Hematopoietic multipotent progenitor cell treated with erythropoietin and hydrocortisone succinate and interleukin-3 and kit ligand, for 17 days (in vitro differentiated cells): Measurements from ENCODE around the gene HIKESHI.
"Not testable (repeated sequence)": the region's sequence is repeated elsewhere in the genome, so short reads cannot be mapped to it uniquely, and the experiment has no call there.

Experiments used
- DNase-seq: peaks from one replicate; pipeline ENCODE4 v3.0.0-alpha.2; 2015; ENCODE audit warnings: low spot score

HIKESHI gene

GRCh38 chr11:86292912-86293616 lies 9.0 kb upstream of the HIKESHI start:
- DNase-seq = no peak

DNA sequence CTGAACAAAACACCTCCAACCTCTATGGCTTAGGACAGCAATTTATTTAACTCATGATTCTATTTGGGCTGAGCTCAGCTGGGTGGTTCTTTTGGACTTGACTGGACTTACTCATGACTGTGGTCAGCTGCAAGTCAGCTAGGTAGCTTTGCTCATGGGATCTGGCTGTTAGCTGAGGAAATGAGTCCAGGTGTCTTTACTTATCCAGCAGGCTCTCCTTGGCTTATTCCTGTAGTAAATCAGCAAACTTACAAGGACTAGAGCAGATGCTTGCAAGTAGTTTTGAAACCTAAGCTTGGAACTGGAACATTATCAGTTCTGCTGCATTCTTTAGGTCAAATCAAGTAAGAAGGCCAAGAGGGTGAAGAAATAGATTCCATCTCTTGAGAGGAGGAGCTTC lies 8.0 kb upstream of the HIKESHI start:
- DNase-seq = no peak

GRCh38 chr11:86301742-86302091 lies 323 bp upstream of the HIKESHI start:
- DNase-seq = no peak

GRCh38 chr11:86303257-86303656 lies 1.2 kb downstream of the HIKESHI start:
- no peak for DNase-seq

DNA sequence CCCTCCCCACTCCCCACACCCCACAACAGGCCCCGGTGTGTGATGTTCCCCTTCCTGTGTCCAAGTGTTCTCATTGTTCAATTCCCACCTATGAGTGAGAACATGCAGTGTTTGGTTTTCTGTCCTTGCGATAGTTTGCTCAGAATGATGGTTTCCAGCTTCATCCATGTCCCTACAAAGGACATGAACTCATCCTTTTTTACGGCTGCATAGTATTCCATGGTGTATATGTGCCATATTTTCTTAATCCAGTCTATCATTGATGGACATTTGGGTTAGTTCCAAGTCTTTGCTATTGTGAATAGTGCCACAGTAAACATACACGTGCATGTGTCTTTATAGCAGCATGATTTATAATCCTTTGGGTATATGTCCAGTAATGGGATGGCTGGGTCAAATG lies 6.7 kb downstream of the HIKESHI start:
- DNase-seq = not testable (repeated sequence)

GRCh38 chr11:86313793-86314192 lies 11.8 kb downstream of the HIKESHI start:
- no peak for DNase-seq

DNA sequence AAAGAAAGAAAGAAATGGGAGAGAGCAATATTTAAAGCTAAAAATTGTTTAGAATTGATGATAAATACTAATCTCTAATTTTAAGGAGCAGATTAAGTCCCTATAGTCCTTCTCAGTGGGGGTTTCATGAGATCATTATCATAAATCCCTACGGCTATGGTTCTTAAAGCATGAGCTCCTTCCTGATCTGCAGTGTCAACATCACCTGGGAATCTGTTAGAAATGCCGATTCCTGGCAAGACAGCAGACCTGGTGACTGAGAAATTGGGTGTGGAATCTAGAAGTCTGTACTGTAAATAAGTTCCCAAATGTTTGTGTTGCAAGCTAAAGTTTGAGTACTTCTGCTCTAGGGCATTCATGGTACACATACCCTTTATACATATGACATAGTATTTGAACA lies 12.6 kb downstream of the HIKESHI start:
- no peak for DNase-seq

DNA sequence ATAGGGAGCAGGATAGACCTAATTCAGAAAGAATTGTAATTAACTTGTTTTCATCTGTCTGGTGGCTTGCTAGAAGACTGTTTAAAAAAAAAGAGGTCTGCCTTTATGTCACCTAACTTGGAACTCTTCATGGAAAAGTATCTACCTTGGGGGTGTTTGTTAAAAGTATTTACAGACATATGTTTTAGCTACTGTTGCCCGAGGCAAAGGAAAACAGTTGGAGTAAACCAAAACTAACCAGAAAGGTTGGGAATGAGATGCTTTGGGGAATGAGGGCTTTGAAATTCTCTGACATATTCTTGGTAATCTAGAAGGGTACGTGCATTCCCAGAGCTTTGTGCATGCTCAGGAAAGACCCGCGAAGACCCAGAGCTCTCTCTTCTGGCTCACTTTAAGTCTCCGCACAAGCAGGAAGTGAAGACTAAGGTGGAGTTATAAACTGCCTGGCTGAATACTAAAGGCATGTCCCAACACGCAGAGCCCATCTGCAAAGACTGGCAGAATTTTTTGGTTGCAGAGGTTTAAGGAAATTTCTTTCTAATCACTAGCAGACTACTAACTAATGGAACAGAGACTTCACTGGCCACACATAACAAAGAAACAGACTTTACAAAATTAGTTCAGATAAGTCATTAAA lies 33.2 kb downstream of the HIKESHI start:
- no peak for DNase-seq

DNA sequence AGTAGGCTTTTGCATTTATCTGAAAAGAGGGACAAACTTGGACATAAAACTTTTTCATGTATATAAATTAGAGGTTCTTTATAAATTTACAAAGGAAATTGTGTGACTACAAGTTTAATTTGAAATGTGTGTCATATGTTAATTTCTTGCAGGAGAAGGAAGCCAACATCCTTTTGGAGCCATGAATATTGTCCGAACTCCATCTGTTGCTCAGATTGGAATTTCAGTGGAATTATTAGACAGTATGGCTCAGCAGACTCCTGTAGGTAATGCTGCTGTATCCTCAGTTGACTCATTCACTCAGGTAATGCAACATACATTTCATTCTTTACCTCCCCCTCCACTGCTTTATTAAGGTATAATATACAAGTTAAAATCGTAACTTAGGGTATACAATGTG lies 35.2 kb downstream of the HIKESHI start:
- no peak for DNase-seq

GRCh38 chr11:86341382-86341781 lies 39.3 kb downstream of the HIKESHI start:
- DNase-seq = no peak

GRCh38 chr11:86346513-86346912 lies 44.5 kb downstream of the HIKESHI start:
- DNase-seq = no peak

DNA sequence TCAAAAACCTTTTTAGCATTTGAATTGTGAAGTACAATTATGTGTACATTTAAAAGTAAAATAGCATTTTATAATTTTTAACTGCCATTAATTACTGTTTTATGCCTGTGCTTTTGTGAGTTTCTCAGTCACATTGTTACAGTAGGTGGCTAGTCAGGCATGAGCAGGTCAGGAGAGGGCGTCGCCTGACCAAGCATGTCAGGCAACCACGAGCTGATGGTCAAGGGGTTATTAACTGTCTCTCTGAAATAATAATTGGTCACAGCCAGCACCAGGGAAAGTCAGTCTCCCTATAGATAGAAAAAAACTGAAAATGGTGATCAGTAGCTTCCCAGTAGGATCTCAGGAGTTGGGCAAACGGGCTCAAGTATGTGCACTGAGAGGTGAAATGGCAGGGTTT lies 53.2 kb downstream of the HIKESHI start:
- no peak for DNase-seq

DNA sequence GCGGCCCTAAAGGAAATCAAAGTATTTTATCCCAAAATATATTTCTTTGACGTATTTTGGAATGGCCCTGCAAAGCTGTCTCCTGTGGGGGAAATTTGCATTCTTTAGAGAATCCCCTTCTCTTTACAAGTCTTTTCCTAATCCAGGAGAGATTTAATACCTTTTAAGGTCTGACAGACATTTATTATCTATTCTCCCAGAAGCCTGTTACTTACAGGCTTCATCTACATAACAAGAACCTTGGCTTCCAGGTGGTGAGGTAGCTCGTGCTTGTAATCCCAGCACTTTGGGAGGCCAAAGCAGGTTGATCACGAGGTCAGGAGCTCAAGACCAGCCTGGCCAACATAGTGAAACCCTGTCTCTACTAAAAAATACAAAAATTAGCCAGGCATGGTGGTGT lies 55.4 kb downstream of the HIKESHI start:
- DNase-seq = not testable (repeated sequence)

- DNase-seq = no peak
Observed at GRCh38 chr11:86358720-86359119, 56.7 kb downstream of the HIKESHI start.

DNA sequence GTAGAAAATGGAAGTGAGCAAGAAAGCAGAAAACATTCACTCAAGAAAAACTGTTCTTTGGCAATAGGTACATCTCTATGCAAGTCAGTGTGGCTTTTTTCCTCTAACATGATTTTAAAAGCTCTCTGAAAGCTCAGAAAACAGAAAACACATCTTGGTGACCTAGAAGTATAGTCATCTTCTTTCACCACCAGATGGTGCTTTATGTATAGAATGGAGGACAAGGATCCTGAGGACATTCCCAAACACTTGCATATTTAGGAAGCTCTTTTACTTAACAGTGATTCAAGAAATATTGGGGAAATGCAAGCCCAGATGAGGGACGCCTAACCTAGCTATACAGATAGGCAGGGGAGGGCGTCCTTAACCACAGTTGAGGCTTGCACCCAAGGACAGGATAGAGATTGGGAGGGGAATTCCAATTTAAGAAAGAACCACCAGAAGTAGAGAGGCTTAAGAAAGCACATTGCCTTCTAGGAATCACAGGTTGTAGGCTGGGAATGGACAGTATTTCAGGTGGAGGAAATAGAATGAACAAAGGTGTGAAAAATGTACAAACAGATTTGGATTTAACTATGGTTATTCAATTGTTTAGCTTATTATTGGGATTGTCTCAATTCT lies 58.8 kb downstream of the HIKESHI start:
- DNase-seq = no peak

DNA sequence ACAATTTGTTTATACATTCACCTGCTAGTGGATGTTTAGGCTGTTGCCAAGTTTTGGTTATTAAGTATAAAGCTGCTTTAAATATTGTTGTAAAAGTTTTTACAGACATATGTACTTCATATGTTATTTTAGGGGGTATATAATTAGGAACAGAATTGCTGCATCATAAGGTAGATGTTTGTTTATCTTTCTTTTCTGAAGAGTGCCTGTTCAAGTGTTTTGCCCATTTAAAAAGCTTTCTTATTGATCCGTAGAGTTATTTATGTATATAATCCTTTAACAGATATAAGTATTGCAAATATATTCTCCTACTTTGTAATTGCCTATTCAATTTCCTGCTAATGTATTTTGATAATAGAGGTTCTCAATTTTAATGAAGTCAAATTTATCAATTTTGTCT lies 61.4 kb downstream of the HIKESHI start:
- no peak for DNase-seq

- DNase-seq = no peak
Observed at GRCh38 chr11:86365546-86365945, 63.5 kb downstream of the HIKESHI start.

DNA sequence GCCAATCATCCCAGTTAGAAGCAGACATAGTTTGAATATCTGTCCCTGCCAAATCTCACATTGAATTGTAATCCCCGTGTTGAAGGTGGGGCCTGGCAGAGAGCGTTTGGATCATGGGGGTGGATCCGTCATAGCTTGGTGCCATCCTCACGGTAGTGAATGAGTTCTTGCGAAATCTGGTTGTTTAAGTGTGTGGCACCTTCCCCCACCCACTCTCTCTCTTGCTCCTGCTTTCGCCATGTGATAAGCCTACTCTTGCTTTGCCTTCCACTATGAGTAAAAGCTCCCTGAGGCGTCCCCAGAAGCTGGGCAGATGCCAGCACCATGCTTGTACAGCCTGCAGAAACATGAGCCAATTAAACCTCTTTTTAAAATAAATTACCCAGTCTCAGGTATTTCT lies 67.6 kb downstream of the HIKESHI start:
- no peak for DNase-seq

DNA sequence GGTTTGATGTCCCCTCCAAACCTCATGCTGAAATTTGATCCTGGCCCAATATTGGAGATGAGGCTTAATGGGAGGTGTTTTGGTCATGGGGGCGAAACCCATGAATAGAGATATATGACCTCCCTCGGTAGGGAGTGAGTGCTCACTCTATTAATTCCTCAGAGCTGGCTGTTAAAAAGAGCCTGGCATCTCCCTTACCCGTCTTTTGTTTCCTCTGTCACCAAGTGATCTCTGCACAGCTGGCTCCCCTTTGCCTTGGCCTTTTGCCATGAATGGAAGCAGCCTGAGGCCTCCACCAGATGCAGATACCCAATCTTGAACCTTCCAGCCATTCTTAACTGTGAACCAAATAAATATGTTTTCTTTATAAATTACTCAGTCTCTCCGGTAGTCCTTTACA lies 68.1 kb downstream of the HIKESHI start:
- no peak for DNase-seq

- no peak for DNase-seq
Observed at GRCh38 chr11:86370922-86371594, 69.0 kb downstream of the HIKESHI start.

DNA sequence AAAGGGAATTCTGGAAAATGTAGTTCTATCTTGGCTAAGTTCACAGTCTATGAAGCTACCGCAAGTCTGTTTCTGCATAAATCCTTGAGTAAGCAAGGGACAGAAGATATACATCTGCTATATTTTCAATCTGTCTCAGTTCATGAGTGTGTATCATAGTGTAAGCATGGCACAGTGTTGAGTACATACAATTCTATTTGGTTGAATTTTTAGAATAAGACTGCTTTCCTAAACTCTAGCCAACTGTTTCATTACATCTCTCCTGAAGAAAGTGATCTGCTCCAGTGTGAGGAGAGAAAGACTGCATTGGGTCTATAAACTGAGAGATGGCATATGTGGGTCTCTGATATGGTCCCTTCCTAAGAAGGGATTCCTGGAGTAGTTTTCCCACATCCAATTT lies 70.0 kb downstream of the HIKESHI start:
- DNase-seq = no peak

- DNase-seq = no peak
Observed at GRCh38 chr11:86372586-86372985, 70.5 kb downstream of the HIKESHI start.

DNA sequence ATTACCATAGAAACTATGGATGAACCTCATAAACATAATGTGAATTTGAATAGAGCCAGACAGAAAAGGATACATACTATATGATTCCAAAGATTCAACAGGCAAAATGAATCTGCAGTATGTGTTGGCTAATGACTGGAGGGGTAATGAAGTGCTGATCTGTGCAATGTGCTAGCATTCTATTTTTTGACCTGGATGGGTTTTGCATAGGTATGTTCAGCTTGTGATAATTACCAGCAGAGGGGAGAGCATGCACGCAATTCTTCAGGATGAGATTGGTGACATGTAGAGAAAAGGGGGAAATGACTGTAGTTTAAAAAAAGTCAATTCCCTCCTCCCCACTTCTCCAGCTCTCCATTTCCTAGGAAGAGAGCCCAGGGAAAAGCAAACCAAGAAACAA lies 72.0 kb downstream of the HIKESHI start:
- no peak for DNase-seq
